ENCODE results near the gene PLPPR1.

Gene PLPPR1

GRCh38 chr9:101354765-101355708 lies 326.5 kb downstream of the PLPPR1 start:
- no peak for DNase-seq

GRCh38 chr9:101356619-101357018 lies 328.1 kb downstream of the PLPPR1 start:
- DNase-seq: no peak

DNA sequence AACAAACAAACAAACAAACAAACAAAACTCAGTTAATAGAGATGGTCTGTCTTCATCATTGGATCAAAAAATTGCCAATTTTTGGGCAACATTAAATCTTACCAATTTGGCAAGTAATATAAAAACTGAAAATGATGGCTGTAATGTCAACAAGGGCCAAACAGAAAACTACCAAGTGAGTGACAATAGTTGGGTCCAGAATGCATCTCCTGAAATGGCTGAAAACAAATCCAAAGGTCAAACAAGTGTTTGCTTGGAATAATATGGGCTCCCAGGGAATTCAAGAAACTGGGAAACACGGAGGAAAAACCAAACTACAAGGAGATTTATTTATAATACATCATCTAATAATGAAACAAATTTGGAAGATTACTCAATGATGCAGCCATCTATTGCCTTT lies 331.2 kb downstream of the PLPPR1 start:
- no peak for DNase-seq

- no peak for DNase-seq
Observed at GRCh38 chr9:101360647-101361046, 332.1 kb downstream of the PLPPR1 start.

DNA sequence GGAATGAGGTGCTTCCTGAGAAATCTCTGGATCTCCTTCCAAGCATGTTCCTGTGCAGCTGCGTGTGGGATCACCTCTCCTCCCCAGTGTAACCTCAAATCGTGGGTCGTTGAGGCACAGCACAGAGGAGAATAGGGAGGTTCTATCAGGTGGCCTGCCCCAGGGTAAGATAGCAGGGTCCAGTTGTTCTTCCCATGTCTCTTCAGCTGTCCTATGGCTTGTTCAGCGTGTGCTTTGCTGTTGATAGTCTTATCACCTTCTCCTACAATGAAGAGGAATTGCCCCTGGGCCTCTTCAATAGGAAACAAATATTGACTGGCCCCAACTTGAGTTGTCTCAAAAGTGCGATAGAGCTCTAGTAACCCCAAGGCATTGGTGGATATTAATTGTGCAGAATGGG lies 333.9 kb downstream of the PLPPR1 start:
- no peak for DNase-seq

- DNase-seq: no peak
Observed at GRCh38 chr9:101365181-101365580, 336.7 kb downstream of the PLPPR1 start.

DNA sequence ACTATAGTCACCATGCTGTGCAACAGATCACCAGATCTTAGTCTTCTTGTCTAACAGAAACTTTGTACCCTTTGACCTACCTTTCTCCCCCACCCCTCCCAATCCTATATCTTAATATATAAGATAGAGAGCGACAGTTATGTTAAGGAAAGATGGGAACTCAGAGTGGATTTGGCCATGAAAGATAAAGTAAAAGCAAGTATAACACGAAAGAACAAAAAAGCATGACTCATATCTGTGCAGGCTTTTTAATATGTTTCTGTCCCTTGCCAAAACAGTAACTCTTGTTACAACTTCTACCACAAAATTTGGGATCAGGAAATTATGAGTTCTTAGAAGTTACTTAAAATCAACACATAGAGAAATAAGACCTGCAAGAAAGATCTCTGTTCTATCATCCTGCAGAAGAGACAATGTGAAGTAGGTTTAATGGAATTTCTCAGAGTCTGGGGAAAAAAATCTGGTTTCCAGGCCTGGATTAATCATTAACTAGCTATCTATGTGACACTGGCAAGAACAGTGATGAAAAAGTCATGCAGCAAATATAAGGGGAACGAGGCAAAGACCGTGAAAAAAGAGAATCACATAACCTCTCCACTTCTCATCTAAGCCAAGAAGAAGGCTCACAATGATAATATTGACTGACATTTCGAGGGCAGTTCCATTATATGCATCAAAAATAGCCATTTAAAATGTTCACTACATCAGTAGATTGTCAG lies 337.7 kb downstream of the PLPPR1 start:
- no peak for DNase-seq

DNA sequence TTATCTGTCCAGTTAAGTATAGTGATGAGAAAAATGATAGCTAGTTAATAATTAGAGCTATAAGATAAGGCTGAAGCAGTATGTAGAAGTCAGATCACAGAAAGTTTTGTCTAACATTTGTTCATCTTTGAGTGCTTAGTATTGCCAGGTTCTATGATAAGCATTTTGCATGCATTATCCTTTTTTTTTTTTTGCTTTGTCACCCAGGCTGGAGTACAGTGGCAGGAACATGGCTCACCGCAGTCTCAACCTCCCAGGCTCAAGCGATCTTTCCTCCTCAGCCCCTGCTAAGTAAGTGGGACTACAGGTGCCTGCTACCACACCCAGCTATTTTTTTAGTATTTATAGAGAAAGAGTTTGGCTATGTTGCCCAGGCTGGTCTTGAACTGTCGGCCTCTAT lies 338.8 kb downstream of the PLPPR1 start:
- no peak for DNase-seq

DNA sequence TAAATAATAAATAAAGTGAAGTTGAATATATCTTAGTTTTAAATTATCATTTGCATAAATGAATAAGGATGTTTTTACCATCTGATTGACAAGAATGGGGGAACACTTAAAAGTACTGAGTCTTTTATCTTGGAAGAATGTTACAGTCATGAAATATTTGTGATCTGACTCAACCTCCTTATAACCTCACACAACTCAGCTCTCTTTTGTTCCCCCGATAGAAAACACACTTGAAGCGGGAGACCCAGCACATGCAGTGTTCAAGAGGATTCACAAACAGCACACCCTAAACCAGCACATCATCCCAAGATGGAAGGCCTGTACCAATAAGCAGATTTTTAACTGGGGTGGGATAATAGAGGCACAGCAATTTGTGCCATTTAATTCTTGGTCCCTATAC lies 340.8 kb downstream of the PLPPR1 start:
- no peak for DNase-seq

- no peak for DNase-seq
Observed at GRCh38 chr9:101369884-101370531, 341.5 kb downstream of the PLPPR1 start.

- DNase-seq: no peak
Observed at GRCh38 chr9:101371813-101372212, 343.3 kb downstream of the PLPPR1 start.

DNA sequence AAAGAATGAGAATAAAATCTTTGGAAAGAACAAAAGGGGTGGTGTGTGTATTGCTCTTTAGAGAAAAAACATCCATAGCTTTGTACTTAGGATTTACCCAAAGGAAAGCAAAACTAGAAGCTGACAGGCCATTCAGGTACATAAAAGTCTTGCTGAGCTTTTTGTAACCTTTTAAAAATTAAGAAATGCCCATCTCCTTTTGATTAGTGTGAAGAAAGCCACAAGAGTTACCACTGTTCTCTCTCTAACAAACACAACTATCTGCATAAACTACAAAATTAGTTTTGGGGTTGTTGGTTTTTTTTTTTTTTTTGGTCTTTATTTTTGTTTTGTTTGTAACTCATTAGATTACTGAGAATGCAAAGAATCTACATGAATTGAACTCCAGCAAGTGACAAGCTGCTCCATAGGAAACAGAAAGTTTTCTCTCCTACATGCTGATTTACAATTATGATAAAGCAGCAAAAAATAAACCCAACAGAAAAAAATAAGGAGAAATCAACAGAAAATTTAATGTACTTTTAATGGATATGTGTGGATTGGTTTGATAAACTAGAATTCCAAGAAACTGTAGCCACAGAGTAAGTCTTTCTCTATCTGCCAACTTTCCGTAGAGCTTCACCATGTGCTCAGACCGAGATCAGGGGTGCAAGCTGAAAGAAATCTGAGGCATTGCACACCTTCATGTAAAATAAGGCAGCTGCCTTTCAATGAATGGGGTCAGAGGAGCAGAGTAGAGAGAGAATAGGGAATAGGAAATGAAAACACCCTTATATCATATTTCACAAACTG lies 344.0 kb downstream of the PLPPR1 start:
- DNase-seq: no peak

All from NCI-H1436 treated with DMSO at 0.1 percent for 48 hours (cell line).